ENCODE data around the gene DCDC1. TPM values are rescaled to one million over a fixed set of nuclear protein-coding genes. Genes with fewer than 3 reads are reported as not detected.

Gene DCDC1
- polyA plus RNA-seq, 2 of the 4 experiments (the other 2 are of a cell fraction): 2.8 to 9.5 TPM

DNA sequence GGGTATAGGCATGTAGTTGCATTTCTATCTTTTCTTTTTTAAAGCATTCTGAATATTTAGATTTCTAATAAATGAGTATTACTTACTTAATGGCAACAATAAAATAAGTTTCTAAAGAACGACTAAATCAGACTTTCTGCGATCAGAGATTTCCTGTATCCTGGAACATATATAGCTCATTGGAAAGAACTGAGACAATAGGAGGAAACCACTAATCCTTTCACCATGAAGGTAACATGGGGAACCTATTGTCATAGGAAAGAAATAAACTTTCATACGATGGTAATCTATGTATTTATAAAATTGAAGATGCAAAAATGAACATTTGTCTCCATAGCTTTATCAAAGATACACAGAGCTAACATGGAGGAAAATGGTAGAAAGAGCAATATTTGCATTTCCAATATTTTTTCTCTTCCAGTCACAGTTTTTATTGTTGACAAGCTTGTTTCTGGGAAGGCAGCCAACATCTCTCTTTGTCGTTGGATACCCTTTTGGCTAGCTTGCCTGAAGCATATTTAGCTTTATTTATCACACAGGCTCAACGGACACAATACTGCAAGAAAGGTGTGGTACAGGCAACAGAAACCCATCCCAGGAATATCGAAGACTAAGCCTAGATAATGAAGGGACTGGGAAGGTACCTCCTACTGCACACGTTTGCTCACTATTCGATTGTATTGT lies 490.1 kb downstream of the DCDC1 start:
- POLR2A ChIA-PET: no interaction called here
- no peak for DNase-seq (ENCODE audit: low read depth in 1 of 2, low spot score in 1 of 2)
- Histone ChIP-seq H3K9me3 (no peaks in the 10 kb centered on the region), H3K4me3 (no peak overlapping the region), H3K4me1 (no peaks in the 10 kb centered on the region), H3K4me2 (no peak overlapping the region), H3K27ac (no peak overlapping the region)
- TF ChIP-seq PBX3 (IDR thresholded peaks at IDR 0.05) (no peak), HOXB5 (CRISPR knock-in tag; IDR thresholded peaks at IDR 0.05) (no peak), CBX2 (IDR thresholded peaks at IDR 0.05; ENCODE audit: borderline replicate concordance, low read depth) (no peak), SMC3 (IDR thresholded peaks at IDR 0.05) (no peak), TFCP2L1 (CRISPR knock-in tag; IDR thresholded peaks at IDR 0.05) (no peak), HDAC2 (IDR thresholded peaks at IDR 0.05) (no peak), ZC3H11A (IDR thresholded peaks at IDR 0.05) (no peak), CHD2 (IDR thresholded peaks at IDR 0.05; ENCODE audit: low read length, partially characterized antibody) (no peak), KDM1A (IDR thresholded peaks at IDR 0.05; ENCODE audit: low read depth) (no peak), HMGXB4 (CRISPR knock-in tag; IDR thresholded peaks at IDR 0.05; ENCODE audit: borderline replicate concordance) (no peak), KDM5A (IDR thresholded peaks at IDR 0.05) (no peak), ESRRA (IDR thresholded peaks at IDR 0.05; ENCODE audit: borderline replicate concordance, low read length) (no peak), MAFK (IDR thresholded peaks at IDR 0.05; ENCODE audit: partially characterized antibody) (no peak), ZFP36 (IDR thresholded peaks at IDR 0.05; ENCODE audit: borderline replicate concordance, partially characterized antibody) (no peak), RCOR1 (IDR thresholded peaks at IDR 0.05; ENCODE audit: low read depth, low read length) (no peak), POLR2A (IDR thresholded peaks at IDR 0.05; ENCODE audit: low read length) (no peak), TP53 (CRISPR knock-in tag; IDR thresholded peaks at IDR 0.05) (no peak)
- no peak for ATAC-seq
- CTCF ChIA-PET: no interaction called here
- 28% methylated on average over 8 of the region's 8 CpGs for WGBS (ENCODE audit: missing lambda C conversion rate)
- no peak for FAIRE-seq

DNA sequence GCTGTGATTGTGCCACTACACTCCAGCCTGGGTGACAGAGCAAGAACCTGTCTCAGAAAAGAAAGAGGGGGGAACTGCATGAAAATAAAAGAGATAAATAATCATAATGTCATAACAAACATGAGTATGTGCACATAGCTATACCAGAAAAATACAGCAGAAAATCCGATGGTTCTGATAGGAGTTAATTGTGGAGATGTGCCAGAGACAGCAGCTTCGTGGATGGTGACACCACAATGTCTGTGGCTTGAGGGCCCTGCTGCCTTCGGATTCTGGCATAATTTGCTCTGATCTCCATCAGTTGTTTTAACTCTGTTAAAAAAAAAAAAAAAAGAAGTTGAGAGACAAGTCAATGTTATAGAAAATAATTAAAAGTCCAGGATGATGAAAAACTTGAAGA lies 491.1 kb downstream of the DCDC1 start:
- no peak overlapping the region for H3K4me2 ChIP-seq
- no peaks in the 10 kb centered on the region for H3K9me3 ChIP-seq
- WGBS (ENCODE audit: missing lambda C conversion rate): 32% methylated on average over 3 of the region's 3 CpGs
- ATAC-seq (no peak), FAIRE-seq (no peak), DNase-seq (ENCODE audit: low read depth in 1 of 2, low spot score in 1 of 2) (no peak)
- no peak overlapping the region for H3K4me3 ChIP-seq
- TF ChIP-seq NFE2L2 (conservative IDR thresholded peaks at IDR 0.05; ENCODE audit: low read length): no peak
- no peak for TF ChIP-seq EHF (CRISPR knock-in tag; IDR thresholded peaks at IDR 0.05)
- no peak for TF ChIP-seq TFCP2L1 (CRISPR knock-in tag; IDR thresholded peaks at IDR 0.05)
- no peak for TF ChIP-seq NPAS2 (CRISPR knock-in tag; IDR thresholded peaks at IDR 0.05; ENCODE audit: borderline replicate concordance)
- no peak for TF ChIP-seq FOSL2 (IDR thresholded peaks at IDR 0.05)
- TF ChIP-seq FOSL2 (CRISPR knock-in tag; IDR thresholded peaks at IDR 0.05): no peak
- no peak for TF ChIP-seq CEBPB (IDR thresholded peaks at IDR 0.05)
- no peaks in the 10 kb centered on the region for H3K4me1 ChIP-seq
- H3K27ac ChIP-seq: no peak overlapping the region
- ChIA-PET POLR2A (no interaction called here), CTCF (no interaction called here)

DNA sequence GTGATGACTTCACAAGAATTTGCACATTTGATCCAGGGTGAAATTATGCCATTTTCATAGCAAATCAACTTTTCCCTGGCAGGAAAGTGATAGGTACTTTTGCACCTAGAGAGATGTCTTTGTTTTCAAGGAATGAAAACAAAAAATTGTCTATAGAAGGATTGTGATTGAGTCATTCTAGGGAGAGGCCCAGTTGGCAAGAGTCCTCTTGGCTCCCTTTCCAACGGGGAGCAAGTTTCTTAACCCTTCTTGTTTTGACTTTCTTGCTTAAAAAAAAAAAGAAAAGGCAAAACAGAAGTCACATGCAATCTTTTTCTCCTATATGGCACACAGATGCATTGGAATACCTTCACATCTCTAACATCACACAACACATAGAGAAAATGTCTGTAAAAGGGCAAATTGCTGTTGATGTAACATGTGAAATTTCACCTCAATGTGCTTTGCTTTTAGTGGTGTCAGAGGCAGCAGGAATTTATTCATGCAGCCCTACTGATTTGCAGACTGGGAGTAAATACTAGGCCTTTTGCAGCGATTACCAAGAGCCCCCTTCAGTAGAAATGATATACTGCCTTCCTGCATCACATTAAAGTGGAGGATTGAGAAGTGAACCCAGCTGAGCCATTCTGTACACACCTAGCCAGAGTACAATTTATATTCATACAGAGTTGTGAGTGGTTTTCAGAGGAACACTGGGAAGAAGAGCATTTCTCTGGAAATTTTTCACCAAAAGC lies 492.7 kb downstream of the DCDC1 start:
- H3K27ac ChIP-seq: no peak overlapping the region
- no peak for FAIRE-seq
- WGBS (ENCODE audit: missing lambda C conversion rate): 11% methylated on average over 2 of the region's 2 CpGs
- TF ChIP-seq, protein P1, sequence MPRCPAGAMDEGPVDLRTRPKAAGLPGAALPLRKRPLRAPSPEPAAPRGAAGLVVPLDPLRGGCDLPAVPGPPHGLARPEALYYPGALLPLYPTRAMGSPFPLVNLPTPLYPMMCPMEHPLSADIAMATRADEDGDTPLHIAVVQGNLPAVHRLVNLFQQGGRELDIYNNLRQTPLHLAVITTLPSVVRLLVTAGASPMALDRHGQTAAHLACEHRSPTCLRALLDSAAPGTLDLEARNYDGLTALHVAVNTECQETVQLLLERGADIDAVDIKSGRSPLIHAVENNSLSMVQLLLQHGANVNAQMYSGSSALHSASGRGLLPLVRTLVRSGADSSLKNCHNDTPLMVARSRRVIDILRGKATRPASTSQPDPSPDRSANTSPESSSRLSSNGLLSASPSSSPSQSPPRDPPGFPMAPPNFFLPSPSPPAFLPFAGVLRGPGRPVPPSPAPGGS (IDR thresholded peaks at IDR 0.05): no peak
- TF ChIP-seq ESRRA (IDR thresholded peaks at IDR 0.05; ENCODE audit: borderline replicate concordance, low read length) (no peak), ZC3H11A (IDR thresholded peaks at IDR 0.05) (no peak), NFE2L2 (conservative IDR thresholded peaks at IDR 0.05; ENCODE audit: low read length) (no peak), HES2 (IDR thresholded peaks at IDR 0.05) (no peak), JUNB (IDR thresholded peaks at IDR 0.05) (no peak), CBX8 (IDR thresholded peaks at IDR 0.05) (no peak), RARB (CRISPR knock-in tag; IDR thresholded peaks at IDR 0.05) (no peak)
- no peak for ATAC-seq
- ChIA-PET CTCF (no interaction called here), POLR2A (no interaction called here)
- H3K4me2 ChIP-seq: no peak overlapping the region
- no peak for DNase-seq (ENCODE audit: low read depth in 1 of 2, low spot score in 1 of 2)
- H3K4me1 ChIP-seq: no peaks in the 10 kb centered on the region
- no peaks in the 10 kb centered on the region for H3K9me3 ChIP-seq
- H3K4me3 ChIP-seq: no peak overlapping the region

Measured in A549 (cell line).